ENCODE measurements around the gene INTS6.

DNA sequence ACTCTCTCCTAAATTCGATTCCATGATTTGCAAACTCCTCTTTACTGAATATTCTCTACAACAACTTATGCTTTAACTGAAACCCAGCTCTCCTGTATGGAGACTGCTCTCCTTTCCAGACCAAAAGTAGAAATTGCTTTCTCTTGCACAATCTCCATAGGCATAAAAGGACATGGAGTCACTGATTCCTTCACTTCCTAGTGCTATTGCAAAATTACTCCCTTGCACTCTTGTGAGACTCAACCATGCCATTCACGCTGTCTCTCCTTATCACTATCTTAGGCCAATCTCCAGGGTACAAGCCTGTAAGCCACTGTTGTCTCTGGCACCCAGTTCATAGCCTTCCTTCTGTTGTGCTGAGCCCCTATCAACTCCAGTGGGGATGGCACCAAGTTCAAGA is 82.7 kb downstream of the INTS6 start:
- TF ChIP-seq, protein P1, sequence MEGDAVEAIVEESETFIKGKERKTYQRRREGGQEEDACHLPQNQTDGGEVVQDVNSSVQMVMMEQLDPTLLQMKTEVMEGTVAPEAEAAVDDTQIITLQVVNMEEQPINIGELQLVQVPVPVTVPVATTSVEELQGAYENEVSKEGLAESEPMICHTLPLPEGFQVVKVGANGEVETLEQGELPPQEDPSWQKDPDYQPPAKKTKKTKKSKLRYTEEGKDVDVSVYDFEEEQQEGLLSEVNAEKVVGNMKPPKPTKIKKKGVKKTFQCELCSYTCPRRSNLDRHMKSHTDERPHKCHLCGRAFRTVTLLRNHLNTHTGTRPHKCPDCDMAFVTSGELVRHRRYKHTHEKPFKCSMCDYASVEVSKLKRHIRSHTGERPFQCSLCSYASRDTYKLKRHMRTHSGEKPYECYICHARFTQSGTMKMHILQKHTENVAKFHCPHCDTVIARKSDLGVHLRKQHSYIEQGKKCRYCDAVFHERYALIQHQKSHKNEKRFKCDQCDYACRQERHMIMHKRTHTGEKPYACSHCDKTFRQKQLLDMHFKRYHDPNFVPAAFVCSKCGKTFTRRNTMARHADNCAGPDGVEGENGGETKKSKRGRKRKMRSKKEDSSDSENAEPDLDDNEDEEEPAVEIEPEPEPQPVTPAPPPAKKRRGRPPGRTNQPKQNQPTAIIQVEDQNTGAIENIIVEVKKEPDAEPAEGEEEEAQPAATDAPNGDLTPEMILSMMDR (IDR thresholded peaks at IDR 0.05), result no peak
- no peak for TF ChIP-seq POLR2A (IDR thresholded peaks at IDR 0.05)
